ENCODE data around the gene AK8.

The AK8 gene

GRCh38 chr9:132702254-132702653 is 175.8 kb downstream of the AK8 start:
- peaks cover 19% of the 10 kb centered on the region; the same call in 1 of the 2 replicates for H3K9me3 ChIP-seq (ENCODE audit: insufficient read depth, low read depth, low read length)
- H3F3A ChIP-seq (ENCODE audit: low read depth), result no peaks in the 10 kb centered on the region
- TF ChIP-seq EZH2phosphoT487 (IDR thresholded peaks at IDR 0.05; ENCODE audit: borderline replicate concordance), result no peak
- TF ChIP-seq CTCF (conservative IDR thresholded peaks at IDR 0.05; ENCODE audit: low read length), result no peak
- H3K36me3 ChIP-seq (ENCODE audit: insufficient read depth, low read length), result no peaks in the 10 kb centered on the region
- no peak overlapping the region for H3K9ac ChIP-seq (ENCODE audit: low read depth, low read length, poor library complexity, severe bottlenecking)
- no peak overlapping the region for H2AFZ ChIP-seq (ENCODE audit: low read length)
- no peak overlapping the region for H3K4me3 ChIP-seq (ENCODE audit: low read length, poor library complexity, severe bottlenecking)
- no peak overlapping the region for H3K4me2 ChIP-seq (ENCODE audit: low read depth, low read length, poor library complexity, severe bottlenecking)
- no peaks in the 10 kb centered on the region for H3K9me2 ChIP-seq (replicated peaks; ENCODE audit: low read depth, low read length)
- no peaks in the 10 kb centered on the region for H3K79me2 ChIP-seq (ENCODE audit: insufficient read depth, low read length)
- peaks cover 6% of the 10 kb centered on the region for H3K27me3 ChIP-seq (ENCODE audit: insufficient read depth, low read length, poor library complexity, severe bottlenecking)
- H3K4me1 ChIP-seq (ENCODE audit: insufficient read depth, low read length, poor library complexity, severe bottlenecking), result no peaks in the 10 kb centered on the region
- H4K20me1 ChIP-seq (ENCODE audit: insufficient read depth, low read length, poor library complexity, severe bottlenecking), result no peaks in the 10 kb centered on the region

DNA sequence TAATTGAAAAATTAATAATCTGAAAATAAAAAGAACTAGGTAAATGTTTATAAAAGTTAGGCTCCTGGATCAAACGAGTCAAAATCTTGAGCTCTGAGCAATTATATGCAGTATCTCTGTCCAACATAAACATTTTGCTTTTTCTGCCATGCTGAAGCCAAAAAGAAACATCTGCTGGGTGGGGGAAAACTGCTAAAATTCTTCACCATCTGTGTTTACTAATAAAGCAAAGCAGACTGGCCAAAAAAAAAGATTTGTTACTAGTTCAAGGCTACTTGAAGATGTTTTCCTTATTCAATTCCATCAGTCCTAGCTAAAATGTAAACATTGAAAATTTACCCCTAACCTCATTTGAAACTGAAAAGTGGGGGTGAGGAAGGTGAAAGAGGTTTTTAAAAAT is 178.1 kb downstream of the AK8 start:
- Histone ChIP-seq H3K27me3 (ENCODE audit: insufficient read depth, low read length, poor library complexity, severe bottlenecking) (peaks cover 6% of the 10 kb centered on the region), H3K9me3 (ENCODE audit: insufficient read depth, low read depth, low read length) (peaks cover 31% of the 10 kb centered on the region), H3K4me3 (ENCODE audit: low read length, poor library complexity, severe bottlenecking) (no peak overlapping the region), H3K9ac (ENCODE audit: low read depth, low read length, poor library complexity, severe bottlenecking) (no peak overlapping the region), H3F3A (ENCODE audit: low read depth) (no peaks in the 10 kb centered on the region), H4K20me1 (ENCODE audit: insufficient read depth, low read length, poor library complexity, severe bottlenecking) (no peaks in the 10 kb centered on the region), H3K79me2 (ENCODE audit: insufficient read depth, low read length) (no peaks in the 10 kb centered on the region), H3K9me2 (replicated peaks; ENCODE audit: low read depth, low read length) (no peaks in the 10 kb centered on the region), H3K4me1 (ENCODE audit: insufficient read depth, low read length, poor library complexity, severe bottlenecking) (no peaks in the 10 kb centered on the region), H3K4me2 (ENCODE audit: low read depth, low read length, poor library complexity, severe bottlenecking) (no peak overlapping the region), H2AFZ (ENCODE audit: low read length) (no peak overlapping the region), H3K36me3 (ENCODE audit: insufficient read depth, low read length) (no peaks in the 10 kb centered on the region)
- TF ChIP-seq CTCF (conservative IDR thresholded peaks at IDR 0.05; ENCODE audit: low read length) (no peak), EZH2phosphoT487 (IDR thresholded peaks at IDR 0.05; ENCODE audit: borderline replicate concordance) (no peak)

GRCh38 chr9:132698989-132699388 is 179.1 kb downstream of the AK8 start:
- no peaks in the 10 kb centered on the region for H3K9me2 ChIP-seq (replicated peaks; ENCODE audit: low read depth, low read length)
- no peak overlapping the region for H3K4me3 ChIP-seq (ENCODE audit: low read length, poor library complexity, severe bottlenecking)
- H3K27me3 ChIP-seq (ENCODE audit: insufficient read depth, low read length, poor library complexity, severe bottlenecking), result peaks cover 6% of the 10 kb centered on the region
- H3K9me3 ChIP-seq (ENCODE audit: insufficient read depth, low read depth, low read length), result peaks cover 31% of the 10 kb centered on the region
- H2AFZ ChIP-seq (ENCODE audit: low read length), result no peak overlapping the region
- H3K79me2 ChIP-seq (ENCODE audit: insufficient read depth, low read length), result no peaks in the 10 kb centered on the region
- H3K9ac ChIP-seq (ENCODE audit: low read depth, low read length, poor library complexity, severe bottlenecking), result no peak overlapping the region
- no peaks in the 10 kb centered on the region for H4K20me1 ChIP-seq (ENCODE audit: insufficient read depth, low read length, poor library complexity, severe bottlenecking)
- no peak overlapping the region for H3K4me2 ChIP-seq (ENCODE audit: low read depth, low read length, poor library complexity, severe bottlenecking)
- TF ChIP-seq EZH2phosphoT487 (IDR thresholded peaks at IDR 0.05; ENCODE audit: borderline replicate concordance) (no peak), CTCF (conservative IDR thresholded peaks at IDR 0.05; ENCODE audit: low read length) (no peak)
- no peaks in the 10 kb centered on the region for H3K36me3 ChIP-seq (ENCODE audit: insufficient read depth, low read length)
- no peaks in the 10 kb centered on the region for H3K4me1 ChIP-seq (ENCODE audit: insufficient read depth, low read length, poor library complexity, severe bottlenecking)
- H3F3A ChIP-seq (ENCODE audit: low read depth), result no peaks in the 10 kb centered on the region

Data from Loucy (cell line).